Tongue (tissue), 2 donors: ENCODE results near the gene ARHGAP12. TPM values are rescaled to one million over a fixed set of nuclear protein-coding genes. Genes with fewer than 3 reads are reported as not detected.
"Not testable (repeated sequence)": the region's sequence is repeated elsewhere in the genome, so short reads cannot be mapped to it uniquely, and the experiment has no call there.

Source experiments
- DNase-seq: peaks from one replicate; pipeline ENCODE4 v3.0.0-alpha.2; 2015
- total RNA-seq: library from RNA; depleted of rRNA; stranded (reverse); fragments of >200 nt; gene quantifications from one replicate; pipeline ENCODE4 v1.2.3, GENCODE V29; 2014

Gene ARHGAP12
- total RNA-seq, result 62.6 TPM

GRCh38 chr10:31928549-31929260 lies at the start of gene ARHGAP12:
Gene ARHGAP12 (minus strand): TSS chr10:31928831. CDS start chr10:31908855, 19,976 bp downstream.
- peak; percentile 95 for DNase-seq

- no peak for DNase-seq
Measured at GRCh38 chr10:31978156-31978483, 49.5 kb upstream of the ARHGAP12 start.

GRCh38 chr10:31977440-31978155 lies 49.0 kb upstream of the ARHGAP12 start:
- no peak for DNase-seq

GRCh38 chr10:31975157-31975765 lies 46.6 kb upstream of the ARHGAP12 start:
- no peak for DNase-seq

GRCh38 chr10:31974434-31975124 lies 45.9 kb upstream of the ARHGAP12 start:
- DNase-seq, result no peak

- DNase-seq, result no peak
Measured at GRCh38 chr10:31972519-31973041, 43.9 kb upstream of the ARHGAP12 start.

GRCh38 chr10:31969847-31970246 lies 41.2 kb upstream of the ARHGAP12 start:
- not testable (repeated sequence) for DNase-seq

- no peak for DNase-seq
Measured at GRCh38 chr10:31963589-31963980, 35.0 kb upstream of the ARHGAP12 start.

- no peak for DNase-seq
Measured at GRCh38 chr10:31962826-31963588, 34.4 kb upstream of the ARHGAP12 start.

GRCh38 chr10:31961277-31962074 lies 32.8 kb upstream of the ARHGAP12 start:
- peak; percentile 24 for DNase-seq

GRCh38 chr10:31959461-31960173 lies 31.0 kb upstream of the ARHGAP12 start:
- no peak for DNase-seq

- no peak for DNase-seq
Measured at GRCh38 chr10:31958856-31959255, 30.2 kb upstream of the ARHGAP12 start.

- DNase-seq, result no peak
Measured at GRCh38 chr10:31956200-31956946, 27.7 kb upstream of the ARHGAP12 start.

- no peak for DNase-seq
Measured at GRCh38 chr10:31954410-31955191, 26.0 kb upstream of the ARHGAP12 start.

- no peak for DNase-seq
Measured at GRCh38 chr10:31953480-31953879, 24.8 kb upstream of the ARHGAP12 start.

GRCh38 chr10:31953080-31953479 lies 24.4 kb upstream of the ARHGAP12 start:
- DNase-seq, result no peak

GRCh38 chr10:31952066-31952465 lies 23.4 kb upstream of the ARHGAP12 start:
- no peak for DNase-seq

GRCh38 chr10:31949266-31949665 lies 20.6 kb upstream of the ARHGAP12 start:
- no peak for DNase-seq

GRCh38 chr10:31948021-31948420 lies 19.4 kb upstream of the ARHGAP12 start:
- DNase-seq, result no peak
